Lower lobe of right lung (tissue), 2 donors: ENCODE measurements around the gene ELF2. TPM values are rescaled to one million over a fixed set of nuclear protein-coding genes. Genes with fewer than 3 reads are reported as not detected.

Source experiments
- ATAC-seq, 2 donors: fragments of 200-7000 bp; cut with Tn5 transposase; one replicate each; pipeline ENCODE4 v1.9.1; 2020 to 2022; ENCODE audit warnings: mild to moderate bottlenecking in 2 of 2, moderate library complexity in 2 of 2
- DNase-seq: peaks from one replicate; pipeline ENCODE4 v3.0.0-alpha.2; 2020
- H3K27ac ChIP-seq: fragments of 200-600 bp; one replicate; pipeline ENCODE4 v1.8.0; 2022
- H3K27me3 ChIP-seq: fragments of 200-600 bp; one replicate; pipeline ENCODE4 v1.8.0; 2022; ENCODE audit warnings: low read depth
- H3K36me3 ChIP-seq: fragments of 200-600 bp; one replicate; pipeline ENCODE4 v1.8.0; 2022; ENCODE audit warnings: mild to moderate bottlenecking
- H3K4me1 ChIP-seq: fragments of 200-600 bp; one replicate; pipeline ENCODE4 v1.8.0; 2022
- H3K4me3 ChIP-seq: fragments of 200-600 bp; one replicate; pipeline ENCODE4 v1.8.0; 2022; ENCODE audit warnings: mild to moderate bottlenecking
- H3K9me3 ChIP-seq: fragments of 200-600 bp; one replicate; pipeline ENCODE4 v1.8.0; 2022
- CTCF ChIP-seq: fragments of 200-600 bp; IDR thresholded peaks from one replicate; pipeline ENCODE4 v1.8.0; 2022; ENCODE audit warnings: antibody characterized with exemption, mild to moderate bottlenecking
- intact Hi-C: fragments of 100-400 bp; cut with DNase I; formaldehyde crosslinking; loops from one replicate; pipeline ENCODE4 v1.11.0; 2022
- total RNA-seq: library from RNA; stranded (reverse); fragmentation: NEBNext Ultra II Directional; extraction: Animal tissue kit (Norgen Biotek cat#: 25700); gene quantifications from one replicate; pipeline ENCODE4 v1.2.1, GENCODE V29; 2021
- donor health status: DM: no; HTN: yes; CAD: no; lungs with severe emphysema.

ELF2 gene
- total RNA-seq, 1 donor from 2014 or later = 54.0 TPM

- DNase-seq (no peak), ATAC-seq (no peak)
- H3K36me3 ChIP-seq = peaks cover 43% of the 10 kb centered on the region
- no peaks in the 10 kb centered on the region for H3K27me3 ChIP-seq
- intact Hi-C loops = no loop called here
- H3K9me3 ChIP-seq = no peaks in the 10 kb centered on the region
- no peak for TF ChIP-seq CTCF
- peaks cover 7% of the 10 kb centered on the region for H3K4me1 ChIP-seq
- no peak overlapping the region for H3K4me3 ChIP-seq
- no peak overlapping the region for H3K27ac ChIP-seq
Observed at GRCh38 chr4:139044291-139044690, 132.7 kb downstream of the ELF2 start.

DNA sequence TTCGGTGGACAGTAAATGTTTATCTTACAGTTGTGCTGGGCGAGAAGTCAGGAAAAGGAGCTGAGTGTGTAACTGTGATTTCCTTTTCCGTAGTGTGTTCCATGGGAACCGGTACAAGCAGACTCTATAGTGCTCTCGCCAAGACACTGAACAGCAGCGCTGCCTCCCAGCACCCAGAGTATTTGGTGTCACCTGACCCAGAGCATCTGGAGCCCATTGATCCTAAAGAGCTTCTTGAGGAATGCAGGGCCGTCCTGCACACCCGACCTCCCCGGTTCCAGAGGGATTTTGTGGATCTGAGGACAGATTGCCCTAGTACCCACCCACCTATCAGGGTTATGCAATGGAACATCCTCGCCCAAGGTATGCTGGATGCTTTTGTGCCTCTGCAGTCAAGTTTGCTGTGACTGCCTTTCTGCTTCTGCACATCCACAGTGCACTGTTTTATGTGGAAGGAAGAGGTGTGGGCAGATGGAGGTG lies 134.0 kb downstream of the ELF2 start:
- H3K36me3 ChIP-seq = peaks cover 33% of the 10 kb centered on the region
- intact Hi-C loops = no loop called here
- H3K4me1 ChIP-seq = peaks cover 7% of the 10 kb centered on the region
- H3K27ac ChIP-seq = no peak overlapping the region
- peak; percentile 67 to 73 for ATAC-seq
- no peaks in the 10 kb centered on the region for H3K9me3 ChIP-seq
- no peaks in the 10 kb centered on the region for H3K27me3 ChIP-seq
- DNase-seq = no peak
- TF ChIP-seq CTCF = no peak
- no peak overlapping the region for H3K4me3 ChIP-seq

DNA sequence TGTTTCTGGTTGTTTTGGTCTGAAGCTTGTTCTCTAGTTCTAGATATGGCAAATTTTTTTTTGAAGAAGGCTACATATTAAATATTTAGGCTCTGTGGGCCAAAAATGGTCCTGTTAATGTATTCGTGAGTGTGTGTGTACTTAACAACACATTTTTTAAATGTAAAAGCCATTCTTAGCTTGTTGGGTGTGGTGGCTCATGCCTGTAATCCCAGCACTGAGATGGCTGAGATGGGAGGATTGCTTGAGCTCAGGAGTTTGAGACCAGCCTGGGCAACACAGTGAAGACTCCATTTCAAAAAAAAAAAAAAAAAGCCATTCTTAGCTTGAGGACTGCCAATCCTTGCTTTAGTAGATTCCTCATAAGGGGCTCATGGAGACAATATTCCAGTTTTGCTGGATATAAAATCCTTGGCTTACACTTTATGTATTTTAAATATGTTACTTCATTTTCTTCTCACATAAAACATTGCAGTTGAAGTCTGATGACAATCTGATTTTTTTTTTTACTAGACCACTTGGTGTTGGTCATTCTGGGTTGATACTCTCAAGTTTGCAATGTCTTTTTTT lies 138.1 kb downstream of the ELF2 start:
- intact Hi-C loops = no loop called here
- H3K27me3 ChIP-seq = no peaks in the 10 kb centered on the region
- no peak for ATAC-seq

GRCh38 chr4:139036885-139037284 lies 140.1 kb downstream of the ELF2 start:
- no peaks in the 10 kb centered on the region for H3K27me3 ChIP-seq
- TF ChIP-seq CTCF = no peak
- no peak overlapping the region for H3K4me3 ChIP-seq
- no peak for ATAC-seq
- no peaks in the 10 kb centered on the region for H3K9me3 ChIP-seq
- H3K27ac ChIP-seq = no peak overlapping the region
- H3K36me3 ChIP-seq = peaks cover 7% of the 10 kb centered on the region
- intact Hi-C loops = no loop called here
- no peak for DNase-seq
- no peaks in the 10 kb centered on the region for H3K4me1 ChIP-seq

More for the DNA sequence above, 138.1 kb downstream of the ELF2 start:
- DNase-seq = no peak
- TF ChIP-seq CTCF = no peak
- no peak overlapping the region for H3K4me3 ChIP-seq
- no peaks in the 10 kb centered on the region for H3K9me3 ChIP-seq
- H3K27ac ChIP-seq = no peak overlapping the region
- peaks cover 7% of the 10 kb centered on the region for H3K36me3 ChIP-seq
- peaks cover 7% of the 10 kb centered on the region for H3K4me1 ChIP-seq

DNA sequence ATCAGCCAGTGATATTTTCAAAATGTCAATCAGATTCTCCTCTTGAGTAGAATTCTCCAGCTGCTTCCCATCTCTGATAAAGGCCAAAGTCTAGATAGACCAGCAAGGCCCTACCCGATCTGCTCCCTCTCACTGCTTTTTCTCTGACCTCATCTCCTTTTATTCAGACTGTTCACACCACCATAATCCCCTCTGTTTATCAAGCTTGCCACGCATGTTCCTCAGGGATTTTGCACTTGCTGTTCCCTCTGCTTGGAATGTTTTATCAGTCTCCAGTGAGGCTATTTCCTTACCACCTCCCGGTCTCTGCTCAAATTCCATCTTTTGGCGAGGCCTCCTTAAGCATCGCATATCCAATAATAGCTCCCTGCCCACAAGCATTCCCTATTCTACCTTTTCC lies 141.4 kb downstream of the ELF2 start:
- Histone ChIP-seq H3K27me3 (no peaks in the 10 kb centered on the region), H3K4me3 (no peak overlapping the region), H3K4me1 (no peaks in the 10 kb centered on the region), H3K27ac (no peak overlapping the region), H3K36me3 (peaks cover 7% of the 10 kb centered on the region), H3K9me3 (no peaks in the 10 kb centered on the region)
- no peak for TF ChIP-seq CTCF
- intact Hi-C loops = no loop called here
- DNase-seq (no peak), ATAC-seq (no peak)
